Prostate gland (tissue), 2 donors: ENCODE measurements around the gene CDK19. TPM values are rescaled to one million over a fixed set of nuclear protein-coding genes. Genes with fewer than 3 reads are reported as not detected.
A peak's percentile ranks its signal among the peaks of the same experiment; 100 is the strongest.

ENCODE experiments used
- DNase-seq: peaks from one replicate; pipeline ENCODE4 v3.0.0-alpha.2; 2019; ENCODE audit warnings: low spot score
- H3K27ac ChIP-seq, 2 donors: fragments of 200-600 bp; sonication (generic); 2 replicates each; pipeline ENCODE4 v1.5.1; 2017 to 2019
- H3K27me3 ChIP-seq: fragments of 200-600 bp; sonication (generic); replicated peaks from 2 replicates; pipeline ENCODE4 v1.5.1; 2019; ENCODE audit not compliant: insufficient read depth
- H3K36me3 ChIP-seq, 2 donors: fragments of 200-600 bp; sonication (generic); 1 replicate in 1 of 2; 2 replicates in 1 of 2; pipeline versions ENCODE4 v1.5.1 to v1.8.1; 2017 to 2019
- H3K4me1 ChIP-seq: fragments of 200-600 bp; sonication (generic); replicated peaks from 2 replicates; pipeline ENCODE4 v1.5.1; 2019
- H3K4me3 ChIP-seq, 2 donors: fragments of 200-600 bp; sonication (generic); 2 replicates each; pipeline ENCODE4 v1.5.1; 2017 to 2019
- H3K9me3 ChIP-seq: fragments of 200-600 bp; sonication (generic); 2 replicates; pipeline ENCODE4 v1.5.1; 2017
- POLR2A ChIP-seq: fragments of 450-650 bp; IDR thresholded peaks from one replicate; pipeline ENCODE4 v1.6.1; 2016; ENCODE audit warnings: antibody characterized with exemption, mild to moderate bottlenecking
- POLR2AphosphoS5 ChIP-seq: sonication (generic); formaldehyde crosslinking; IDR thresholded peaks from one replicate; pipeline ENCODE4 v1.6.1; 2017; ENCODE audit warnings: antibody characterized with exemption
- WGBS: methylation state at CpG from one replicate; pipeline ENCODE4 v1.1.5; 2018; 5-methylcytosine and 5-hydroxymethylcytosine counted together
- intact Hi-C: fragments of 100-400 bp; cut with DNase I; formaldehyde crosslinking; loops from one replicate; pipeline ENCODE4 v1.14.2; 2022
- total RNA-seq, 2 donors: library from RNA; depleted of rRNA; stranded (reverse); fragments of >200 nt; gene quantifications; one replicate each; pipeline ENCODE4 v1.1.0, GENCODE V29; 2016
- TF ChIP-seq, protein P1 (sequence below), 4 experiments: fragments of 200-600 bp in 2 of 4; fragments of 450-650 bp in 2 of 4; sonication (generic) in 2 of 4; IDR thresholded peaks; 1 replicate in 3 of 4; 2 replicates in 1 of 4; pipeline ENCODE4 v1.5.1; 2016 to 2019; ENCODE audit warnings: antibody characterized with exemption in 4 of 4, mild to moderate bottlenecking in 2 of 4, moderate library complexity in 2 of 4

CDK19 gene
- total RNA-seq, 2 donors from 2014 or later: 41.4 to 70.2 TPM

GRCh38 chr6:110822249-110822648 lies 7.0 kb upstream of the CDK19 start:
- intact Hi-C loops: no loop called here
- Histone ChIP-seq H3K27me3 (no peaks in the 10 kb centered on the region), H3K4me3 (no peak overlapping the region), H3K27ac (no peak overlapping the region), H3K36me3 (no peaks in the 10 kb centered on the region), H3K9me3 (no peaks in the 10 kb centered on the region), H3K4me1 (peaks cover 2% of the 10 kb centered on the region)
- TF ChIP-seq POLR2AphosphoS5 (peak; percentile 20), POLR2A (no peak)
- TF ChIP-seq, protein P1, sequence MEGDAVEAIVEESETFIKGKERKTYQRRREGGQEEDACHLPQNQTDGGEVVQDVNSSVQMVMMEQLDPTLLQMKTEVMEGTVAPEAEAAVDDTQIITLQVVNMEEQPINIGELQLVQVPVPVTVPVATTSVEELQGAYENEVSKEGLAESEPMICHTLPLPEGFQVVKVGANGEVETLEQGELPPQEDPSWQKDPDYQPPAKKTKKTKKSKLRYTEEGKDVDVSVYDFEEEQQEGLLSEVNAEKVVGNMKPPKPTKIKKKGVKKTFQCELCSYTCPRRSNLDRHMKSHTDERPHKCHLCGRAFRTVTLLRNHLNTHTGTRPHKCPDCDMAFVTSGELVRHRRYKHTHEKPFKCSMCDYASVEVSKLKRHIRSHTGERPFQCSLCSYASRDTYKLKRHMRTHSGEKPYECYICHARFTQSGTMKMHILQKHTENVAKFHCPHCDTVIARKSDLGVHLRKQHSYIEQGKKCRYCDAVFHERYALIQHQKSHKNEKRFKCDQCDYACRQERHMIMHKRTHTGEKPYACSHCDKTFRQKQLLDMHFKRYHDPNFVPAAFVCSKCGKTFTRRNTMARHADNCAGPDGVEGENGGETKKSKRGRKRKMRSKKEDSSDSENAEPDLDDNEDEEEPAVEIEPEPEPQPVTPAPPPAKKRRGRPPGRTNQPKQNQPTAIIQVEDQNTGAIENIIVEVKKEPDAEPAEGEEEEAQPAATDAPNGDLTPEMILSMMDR (IDR thresholded peaks at IDR 0.05): no peak
- DNase-seq: no peak

DNA sequence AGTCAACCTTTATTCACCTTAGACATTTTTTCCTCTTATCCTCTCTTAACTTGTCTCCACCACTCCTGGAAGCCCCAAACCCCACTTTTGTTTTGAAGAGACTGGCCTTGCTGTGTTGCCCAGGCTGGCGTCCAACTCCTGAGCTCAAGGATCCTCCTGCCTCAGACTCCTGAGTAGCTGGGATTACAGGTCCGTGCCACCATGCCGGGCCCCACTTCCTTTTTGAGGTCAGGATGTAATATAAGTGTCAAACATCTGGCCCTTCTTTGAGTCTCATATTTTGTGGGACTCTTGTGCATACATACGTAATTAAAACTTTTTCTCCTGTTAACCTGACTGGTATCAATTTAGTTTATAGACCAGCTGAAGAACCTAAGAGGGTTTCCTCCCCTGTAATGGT lies 1.4 kb upstream of the CDK19 start:
- Histone ChIP-seq H3K9me3 (no peaks in the 10 kb centered on the region), H3K4me3 (no peak overlapping the region), H3K36me3 (no peaks in the 10 kb centered on the region), H3K27ac (peak overlapping the region in 1 of 2 donors; percentile 96), H3K4me1 (no peaks in the 10 kb centered on the region), H3K27me3 (no peaks in the 10 kb centered on the region)
- intact Hi-C loops: no loop called here
- DNase-seq: no peak
- TF ChIP-seq POLR2AphosphoS5 (no peak), POLR2A (no peak)
- TF ChIP-seq, protein P1 (IDR thresholded peaks at IDR 0.05): no peak
- 83% methylated on average over 4 of the region's 4 CpGs for WGBS

DNA sequence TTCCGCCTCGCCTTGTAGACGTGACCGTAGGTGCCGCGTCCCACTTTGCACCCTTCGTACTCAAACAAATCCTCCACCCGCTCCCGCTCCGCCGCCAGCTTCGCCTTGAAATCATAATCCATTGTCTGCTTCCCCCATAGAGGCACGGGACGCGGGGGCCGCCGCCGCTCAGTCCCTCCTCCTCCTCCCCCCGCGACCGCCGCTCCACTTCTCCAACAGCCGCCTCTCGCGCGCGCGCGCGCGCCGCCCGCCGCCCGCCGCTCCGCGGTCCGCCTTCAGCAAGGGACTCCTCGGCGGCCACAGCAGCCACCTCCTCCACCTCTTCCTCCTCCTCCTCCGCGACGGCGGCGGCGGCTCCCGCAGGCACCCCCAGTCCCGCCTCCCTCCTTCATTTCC lies 256 bp downstream of the CDK19 start:
- TF ChIP-seq, protein P1 (IDR thresholded peaks at IDR 0.05): no peak
- peak; percentile 83 for TF ChIP-seq POLR2A
- Histone ChIP-seq H3K4me3 (peak overlapping the region; percentile 96), H3K4me1 (no peaks in the 10 kb centered on the region), H3K36me3 (no peaks in the 10 kb centered on the region), H3K27ac (peak overlapping the region; percentile 95 to 96), H3K27me3 (no peaks in the 10 kb centered on the region), H3K9me3 (no peaks in the 10 kb centered on the region)
- intact Hi-C loops: loop anchor here (2.0 kb wide), 1 partner anchor 60 kb away; the partner anchor contains the start of gene AMD1
- no peak for DNase-seq
- under 1% methylated on average over 49 of the region's 49 CpGs for WGBS

- WGBS: 2% methylated on average over 33 of the region's 86 CpGs
- H3K4me1 ChIP-seq: no peaks in the 10 kb centered on the region
- H3K36me3 ChIP-seq: no peaks in the 10 kb centered on the region
- DNase-seq: no peak
- intact Hi-C loops: loop anchor here (2.0 kb wide), 1 partner anchor 60 kb away; the partner anchor contains the start of gene AMD1
- peak overlapping the region; percentile 96 for H3K4me3 ChIP-seq
- peak overlapping the region; percentile 95 to 96 for H3K27ac ChIP-seq
- H3K27me3 ChIP-seq: no peaks in the 10 kb centered on the region
- H3K9me3 ChIP-seq: no peaks in the 10 kb centered on the region
- TF ChIP-seq POLR2A: no peak
- no peak for TF ChIP-seq POLR2AphosphoS5
- TF ChIP-seq, protein P1 (IDR thresholded peaks at IDR 0.05): no peak
Observed at GRCh38 chr6:110814102-110815014, 911 bp downstream of the CDK19 start.
